ENCODE data around the gene HAGH.

- no peak for TF ChIP-seq POLR2A (IDR thresholded peaks at IDR 0.05; ENCODE audit: extremely low read depth, insufficient read length)
- TF ChIP-seq CTCF (IDR thresholded peaks at IDR 0.05; ENCODE audit: low read depth, low read length) = no peak
Observed at GRCh38 chr16:1807626-1808025, 19.0 kb downstream of the HAGH start.
